ENCODE results near the gene UBN1. TPM values are rescaled to one million over a fixed set of nuclear protein-coding genes. Genes with fewer than 3 reads are reported as not detected.

Gene UBN1
- total RNA-seq, 1 experiment from 2014 or later: 21.4 TPM

- TF ChIP-seq EZH2 (IDR thresholded peaks at IDR 0.05; ENCODE audit: low read length, unreplicated experiment) (no peak), EZH2phosphoT487 (IDR thresholded peaks at IDR 0.05; ENCODE audit: borderline replicate concordance, low read length) (no peak), CTCF (conservative IDR thresholded peaks at IDR 0.05; ENCODE audit: low read depth, low read length) (no peak)
- CTCF ChIA-PET: no interaction called here
- H3K9ac ChIP-seq (ENCODE audit: low read length): no peak overlapping the region
- no TSS peak for BruUV-seq (replicated peaks)
- no peaks in the 10 kb centered on the region for H3K9me2 ChIP-seq (replicated peaks; ENCODE audit: low read length)
- no peak overlapping the region for H3K4me2 ChIP-seq (ENCODE audit: low read length)
- intact Hi-C loops (cut with micrococcal nuclease): loop anchor here (2.0 kb wide), 1 partner anchor 13 kb away; no protein-coding TSS in a partner anchor
- POLR2A ChIA-PET (ENCODE audit: unreplicated experiment): no interaction called here
- no peaks in the 10 kb centered on the region for H3F3A ChIP-seq (ENCODE audit: low read length, unreplicated experiment)
- no peaks in the 10 kb centered on the region for H3K9me3 ChIP-seq (ENCODE audit: low read length)
- no peaks in the 10 kb centered on the region for H3K79me2 ChIP-seq (ENCODE audit: low read length)
- no peak for ATAC-seq
- no peak overlapping the region for H2AFZ ChIP-seq (ENCODE audit: low read length)
- no peak overlapping the region for H3K27ac ChIP-seq (ENCODE audit: low read length)
- H3K4me1 ChIP-seq (ENCODE audit: insufficient read depth, low read length): peaks cover 34% of the 10 kb centered on the region
- H3K36me3 ChIP-seq (ENCODE audit: low read depth, low read length): peaks cover 27% of the 10 kb centered on the region
- H4K20me1 ChIP-seq (ENCODE audit: low read length): no peaks in the 10 kb centered on the region
- H3K4me3 ChIP-seq (ENCODE audit: low read length): no peak overlapping the region
- H3K27me3 ChIP-seq (ENCODE audit: low read length): no peaks in the 10 kb centered on the region
- DNase-seq: no peak
Measured at GRCh38 chr16:4880006-4880580, 32.8 kb downstream of the UBN1 start.

GRCh38 chr16:4882000-4882632 is 34.8 kb downstream of the UBN1 start:
- Histone ChIP-seq H3K9me2 (replicated peaks; ENCODE audit: low read length) (no peaks in the 10 kb centered on the region), H3F3A (ENCODE audit: low read length, unreplicated experiment) (no peaks in the 10 kb centered on the region), H3K36me3 (ENCODE audit: low read depth, low read length) (peaks cover 31% of the 10 kb centered on the region), H3K27ac (ENCODE audit: low read length) (peak overlapping the region; percentile 53), H3K4me3 (ENCODE audit: low read length) (no peak overlapping the region), H2AFZ (ENCODE audit: low read length) (no peak overlapping the region), H3K9me3 (ENCODE audit: low read length) (no peaks in the 10 kb centered on the region), H3K27me3 (ENCODE audit: low read length) (no peaks in the 10 kb centered on the region), H3K4me2 (ENCODE audit: low read length) (peak overlapping the region; percentile 33), H3K79me2 (ENCODE audit: low read length) (no peaks in the 10 kb centered on the region), H4K20me1 (ENCODE audit: low read length) (no peaks in the 10 kb centered on the region), H3K4me1 (ENCODE audit: insufficient read depth, low read length) (peaks cover 34% of the 10 kb centered on the region), H3K9ac (ENCODE audit: low read length) (no peak overlapping the region)
- ATAC-seq: no peak; the same call in 1 of the 2 replicates
- intact Hi-C loops (cut with micrococcal nuclease): loop anchor here (2.0 kb wide), 2 partner anchors 15 to 75 kb away; no protein-coding TSS in a partner anchor
- ChIA-PET CTCF (interaction anchor here (0.6 kb wide), 1 partner anchor 12 kb away, joined by 4 read pairs; no protein-coding TSS in a partner anchor), POLR2A (ENCODE audit: unreplicated experiment) (no interaction called here)
- no peak for TF ChIP-seq EZH2phosphoT487 (IDR thresholded peaks at IDR 0.05; ENCODE audit: borderline replicate concordance, low read length)
- DNase-seq: peak; percentile 39
- BruUV-seq (replicated peaks): no TSS peak

- no peaks in the 10 kb centered on the region for H3K27me3 ChIP-seq (ENCODE audit: low read length)
- ATAC-seq (peak; percentile 88), DNase-seq (peak; percentile 94)
- intact Hi-C loops (cut with micrococcal nuclease): loop anchor here (2.0 kb wide), 1 partner anchor 74 kb away; no protein-coding TSS in a partner anchor
- peak overlapping the region; percentile 53 for H3K27ac ChIP-seq (ENCODE audit: low read length)
- no peaks in the 10 kb centered on the region for H3F3A ChIP-seq (ENCODE audit: low read length, unreplicated experiment)
- H3K4me2 ChIP-seq (ENCODE audit: low read length): peak overlapping the region; percentile 33
- H2AFZ ChIP-seq (ENCODE audit: low read length): no peak overlapping the region
- no peak overlapping the region for H3K4me3 ChIP-seq (ENCODE audit: low read length)
- H3K4me1 ChIP-seq (ENCODE audit: insufficient read depth, low read length): peaks cover 34% of the 10 kb centered on the region
- no peaks in the 10 kb centered on the region for H3K79me2 ChIP-seq (ENCODE audit: low read length)
- peaks cover 31% of the 10 kb centered on the region for H3K36me3 ChIP-seq (ENCODE audit: low read depth, low read length)
- no peak for TF ChIP-seq EZH2 (IDR thresholded peaks at IDR 0.05; ENCODE audit: low read length, unreplicated experiment)
- no peak for TF ChIP-seq CTCF (conservative IDR thresholded peaks at IDR 0.05; ENCODE audit: low read depth, low read length)
- no peak for TF ChIP-seq EZH2phosphoT487 (IDR thresholded peaks at IDR 0.05; ENCODE audit: borderline replicate concordance, low read length)
- H3K9ac ChIP-seq (ENCODE audit: low read length): no peak overlapping the region
- H3K9me3 ChIP-seq (ENCODE audit: low read length): no peaks in the 10 kb centered on the region
- no peaks in the 10 kb centered on the region for H3K9me2 ChIP-seq (replicated peaks; ENCODE audit: low read length)
- no peaks in the 10 kb centered on the region for H4K20me1 ChIP-seq (ENCODE audit: low read length)
- BruUV-seq (replicated peaks): TSS peak; percentile 28
- POLR2A ChIA-PET (ENCODE audit: unreplicated experiment): no interaction called here
- CTCF ChIA-PET: no interaction called here
Measured at GRCh38 chr16:4882633-4883285, 35.5 kb downstream of the UBN1 start.

Data from PC-3 (cell line).